Calu3 (cell line): ENCODE measurements around the gene SPNS2. TPM values are rescaled to one million over a fixed set of nuclear protein-coding genes. Genes with fewer than 3 reads are reported as not detected.

Source experiments
- BruUV-seq: library from RNA; stranded (reverse); fragments of 400-500 nt; replicated peaks from 2 replicates; lab custom pipeline; 2021; lab: Mats Ljungman, UMichigan
- CTCF ChIA-PET: fragments of 300-600 bp; sonication (Branson Sonifier 250); formaldehyde crosslinking; loops from one replicate; lab custom pipeline; 2022; ENCODE audit warnings: antibody characterized with exemption; lab: Charles Lee
- DNase-seq: peaks from one replicate; pipeline ENCODE4 v3.0.0; 2022
- H3K27ac Mint-ChIP-seq: one replicate; pipeline ENCODE4 v1.8.0; 2022; ENCODE audit warnings: mixed read lengths; ENCODE audit not compliant: unreplicated experiment
- H3K27me3 Mint-ChIP-seq: one replicate; pipeline ENCODE4 v1.8.0; 2022; ENCODE audit warnings: mixed read lengths; ENCODE audit not compliant: unreplicated experiment
- H3K36me3 Mint-ChIP-seq: one replicate; pipeline ENCODE4 v1.8.0; 2022; ENCODE audit warnings: mild to moderate bottlenecking, moderate library complexity, mixed read lengths; ENCODE audit not compliant: insufficient read depth, unreplicated experiment
- H3K4me1 Mint-ChIP-seq: one replicate; pipeline ENCODE4 v1.8.0; 2022; ENCODE audit warnings: mild to moderate bottlenecking, low read depth, mixed read lengths; ENCODE audit not compliant: unreplicated experiment
- H3K4me3 Mint-ChIP-seq: one replicate; pipeline ENCODE4 v1.8.0; 2022; ENCODE audit warnings: mild to moderate bottlenecking, low read depth, moderate library complexity, mixed read lengths; ENCODE audit not compliant: unreplicated experiment
- H3K9me3 Mint-ChIP-seq: one replicate; pipeline ENCODE4 v1.8.0; 2022; ENCODE audit warnings: low read depth, mixed read lengths; ENCODE audit not compliant: unreplicated experiment
- CTCF ChIP-seq: fragments of 200-600 bp; IDR thresholded peaks from one replicate; pipeline ENCODE4 v1.8.0; 2022; ENCODE audit warnings: antibody characterized with exemption; ENCODE audit not compliant: unreplicated experiment
- intact Hi-C: fragments of 100-400 bp; cut with micrococcal nuclease; formaldehyde crosslinking; loops from one replicate; pipeline ENCODE4 v1.10.0; 2022; ENCODE audit not compliant: unreplicated experiment
- total RNA-seq: library from RNA; stranded (reverse); gene quantifications from 2 replicates; pipeline ENCODE4 v1.2.3, GENCODE V29; 2022

The SPNS2 gene
- total RNA-seq, 1 experiment from 2014 or later, result 63.4 TPM

- Mint-ChIP-seq H3K27ac (peak overlapping the region; percentile 74), H3K4me3 (no peak overlapping the region), H3K9me3 (no peaks in the 10 kb centered on the region), H3K27me3 (no peaks in the 10 kb centered on the region), H3K4me1 (peaks cover 48% of the 10 kb centered on the region), H3K36me3 (peaks cover 32% of the 10 kb centered on the region)
- intact Hi-C loops, result no loop called here
- no TSS peak for BruUV-seq
- CTCF ChIA-PET, result interaction anchor here (1.1 to 1.7 kb wide), 4 partner anchors 9 to 52 kb away, joined by 3 to 7 read pairs (median 4); partner anchors contain the start of gene SPNS2
- no peak for TF ChIP-seq CTCF
- DNase-seq, result no peak
These were observed 16.1 kb downstream of the SPNS2 start for GRCh38 chr17:4514779-4515178.

GRCh38 chr17:4515501-4515900 lies 16.8 kb downstream of the SPNS2 start:
- TF ChIP-seq CTCF, result no peak
- Mint-ChIP-seq H3K27ac (no peak overlapping the region), H3K9me3 (no peaks in the 10 kb centered on the region), H3K4me1 (peaks cover 52% of the 10 kb centered on the region), H3K27me3 (no peaks in the 10 kb centered on the region), H3K36me3 (peaks cover 31% of the 10 kb centered on the region), H3K4me3 (no peak overlapping the region)
- CTCF ChIA-PET, result no interaction called here
- BruUV-seq, result no TSS peak
- DNase-seq, result no peak
- intact Hi-C loops, result no loop called here

GRCh38 chr17:4516735-4517134 lies 18.1 kb downstream of the SPNS2 start:
- Mint-ChIP-seq H3K36me3 (peaks cover 40% of the 10 kb centered on the region), H3K4me3 (no peak overlapping the region), H3K9me3 (no peaks in the 10 kb centered on the region), H3K27me3 (no peaks in the 10 kb centered on the region), H3K27ac (peak overlapping the region; percentile 21), H3K4me1 (peaks cover 61% of the 10 kb centered on the region)
- no peak for TF ChIP-seq CTCF
- no peak for DNase-seq
- CTCF ChIA-PET, result no interaction called here
- intact Hi-C loops, result no loop called here
- no TSS peak for BruUV-seq

GRCh38 chr17:4518901-4519300 lies 20.2 kb downstream of the SPNS2 start:
- CTCF ChIA-PET, result no interaction called here
- no peak overlapping the region for H3K4me3 Mint-ChIP-seq
- intact Hi-C loops, result no loop called here
- H3K9me3 Mint-ChIP-seq, result no peaks in the 10 kb centered on the region
- H3K27me3 Mint-ChIP-seq, result no peaks in the 10 kb centered on the region
- no peak overlapping the region for H3K27ac Mint-ChIP-seq
- DNase-seq, result no peak
- no TSS peak for BruUV-seq
- H3K36me3 Mint-ChIP-seq, result peaks cover 38% of the 10 kb centered on the region
- TF ChIP-seq CTCF, result no peak
- H3K4me1 Mint-ChIP-seq, result peaks cover 53% of the 10 kb centered on the region
